GM06990 (cell line): ENCODE measurements around the gene FBL.
"Not testable (repeated sequence)": the region's sequence is repeated elsewhere in the genome, so short reads cannot be mapped to it uniquely, and the experiment has no call there.

Source experiments
- DNase-seq: peaks from one replicate; pipeline ENCODE4 v3.0.0-alpha.2; 2011; ENCODE audit not compliant: insufficient read length; ENCODE audit errors: extremely low read depth
- H3K27me3 ChIP-seq: replicated peaks from 2 replicates; pipeline ENCODE4 v1.6.0; 2011; ENCODE audit warnings: low read length; ENCODE audit not compliant: control insufficient read depth, insufficient read depth
- H3K36me3 ChIP-seq: 2 replicates; pipeline ENCODE4 v1.5.1; 2011; ENCODE audit warnings: low read length; ENCODE audit not compliant: control insufficient read depth, insufficient read depth
- H3K4me3 ChIP-seq: replicated peaks from 2 replicates; pipeline ENCODE4 v1.5.1; 2011; ENCODE audit warnings: low read depth, mild to moderate bottlenecking, control low read depth, low read length
- TF ChIP-seq, protein P1 (sequence below): IDR thresholded peaks from 2 replicates; pipeline ENCODE4 v1.5.1; 2011; ENCODE audit warnings: low read length, control low read depth, mild to moderate bottlenecking, inconsistent platforms; ENCODE audit not compliant: insufficient read depth, poor library complexity, severe bottlenecking

The FBL gene

DNA sequence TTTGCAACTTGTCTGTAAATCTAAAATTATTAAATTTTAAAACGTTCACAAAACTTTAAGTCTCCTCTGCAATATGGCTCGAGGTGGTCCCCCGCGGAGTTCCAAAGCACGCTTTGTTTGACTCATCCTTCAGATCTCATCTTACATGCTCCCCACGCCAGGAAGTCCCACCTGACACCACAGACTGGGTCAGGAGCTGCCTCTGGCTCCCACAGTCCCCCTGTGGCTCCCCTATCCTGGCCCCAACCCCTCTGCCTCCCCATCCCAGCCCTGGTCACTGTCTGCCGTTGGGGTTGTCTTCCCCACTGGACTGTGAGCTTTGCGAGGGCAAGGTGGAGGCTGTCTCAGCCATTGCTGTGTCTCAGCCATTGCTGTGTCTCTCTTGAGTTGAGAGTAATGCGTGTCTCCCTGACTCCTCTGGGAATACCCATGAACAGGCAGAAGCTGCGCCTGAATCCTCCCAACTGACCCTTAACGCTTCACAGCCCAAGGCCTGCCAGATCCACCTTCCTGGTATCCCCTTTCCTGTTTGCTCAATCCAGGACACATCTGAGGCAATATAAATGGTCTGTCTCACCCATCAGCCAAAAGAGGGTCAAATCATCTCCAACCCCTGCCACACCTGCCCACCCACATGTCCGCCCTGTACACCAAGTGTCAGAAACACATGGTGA, 28.2 kb downstream of the FBL start:
- TF ChIP-seq, protein P1, sequence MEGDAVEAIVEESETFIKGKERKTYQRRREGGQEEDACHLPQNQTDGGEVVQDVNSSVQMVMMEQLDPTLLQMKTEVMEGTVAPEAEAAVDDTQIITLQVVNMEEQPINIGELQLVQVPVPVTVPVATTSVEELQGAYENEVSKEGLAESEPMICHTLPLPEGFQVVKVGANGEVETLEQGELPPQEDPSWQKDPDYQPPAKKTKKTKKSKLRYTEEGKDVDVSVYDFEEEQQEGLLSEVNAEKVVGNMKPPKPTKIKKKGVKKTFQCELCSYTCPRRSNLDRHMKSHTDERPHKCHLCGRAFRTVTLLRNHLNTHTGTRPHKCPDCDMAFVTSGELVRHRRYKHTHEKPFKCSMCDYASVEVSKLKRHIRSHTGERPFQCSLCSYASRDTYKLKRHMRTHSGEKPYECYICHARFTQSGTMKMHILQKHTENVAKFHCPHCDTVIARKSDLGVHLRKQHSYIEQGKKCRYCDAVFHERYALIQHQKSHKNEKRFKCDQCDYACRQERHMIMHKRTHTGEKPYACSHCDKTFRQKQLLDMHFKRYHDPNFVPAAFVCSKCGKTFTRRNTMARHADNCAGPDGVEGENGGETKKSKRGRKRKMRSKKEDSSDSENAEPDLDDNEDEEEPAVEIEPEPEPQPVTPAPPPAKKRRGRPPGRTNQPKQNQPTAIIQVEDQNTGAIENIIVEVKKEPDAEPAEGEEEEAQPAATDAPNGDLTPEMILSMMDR: no peak
- H3K27me3 ChIP-seq: no peaks in the 10 kb centered on the region
- no peak for DNase-seq
- H3K4me3 ChIP-seq: no peak overlapping the region
- no peaks in the 10 kb centered on the region for H3K36me3 ChIP-seq

GRCh38 chr19:39816287-39817048, 29.7 kb downstream of the FBL start:
- TF ChIP-seq, protein P1: no peak
- no peak for DNase-seq
- Histone ChIP-seq H3K4me3 (no peak overlapping the region), H3K36me3 (no peaks in the 10 kb centered on the region), H3K27me3 (no peaks in the 10 kb centered on the region)

GRCh38 chr19:39814595-39814994, 31.6 kb downstream of the FBL start:
- no peaks in the 10 kb centered on the region for H3K36me3 ChIP-seq
- H3K4me3 ChIP-seq: no peak overlapping the region
- no peak for DNase-seq
- TF ChIP-seq, protein P1: no peak
- H3K27me3 ChIP-seq: no peaks in the 10 kb centered on the region

DNA sequence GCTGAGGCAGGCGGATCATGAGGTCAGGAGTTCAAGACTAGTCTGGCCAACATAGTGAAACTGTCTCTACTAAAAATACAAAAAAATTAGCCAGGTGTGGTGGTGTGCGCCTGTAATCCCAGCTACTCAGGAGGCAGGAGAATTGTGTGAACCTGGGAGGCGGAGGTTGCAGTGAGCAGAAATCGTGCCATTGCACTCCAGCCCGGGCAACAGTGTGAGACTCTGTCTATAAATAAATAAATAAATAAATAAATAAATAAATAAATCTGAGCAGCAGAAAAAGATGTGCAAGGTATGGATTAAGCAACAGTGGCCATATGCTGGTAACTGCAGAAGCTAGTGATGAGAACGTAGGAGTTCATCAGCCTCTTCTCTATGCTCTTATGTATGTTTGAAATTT, 32.1 kb downstream of the FBL start:
- DNase-seq, H3K4me3 ChIP-seq, H3K27me3 ChIP-seq, H3K36me3 ChIP-seq: not testable (repeated sequence)

DNA sequence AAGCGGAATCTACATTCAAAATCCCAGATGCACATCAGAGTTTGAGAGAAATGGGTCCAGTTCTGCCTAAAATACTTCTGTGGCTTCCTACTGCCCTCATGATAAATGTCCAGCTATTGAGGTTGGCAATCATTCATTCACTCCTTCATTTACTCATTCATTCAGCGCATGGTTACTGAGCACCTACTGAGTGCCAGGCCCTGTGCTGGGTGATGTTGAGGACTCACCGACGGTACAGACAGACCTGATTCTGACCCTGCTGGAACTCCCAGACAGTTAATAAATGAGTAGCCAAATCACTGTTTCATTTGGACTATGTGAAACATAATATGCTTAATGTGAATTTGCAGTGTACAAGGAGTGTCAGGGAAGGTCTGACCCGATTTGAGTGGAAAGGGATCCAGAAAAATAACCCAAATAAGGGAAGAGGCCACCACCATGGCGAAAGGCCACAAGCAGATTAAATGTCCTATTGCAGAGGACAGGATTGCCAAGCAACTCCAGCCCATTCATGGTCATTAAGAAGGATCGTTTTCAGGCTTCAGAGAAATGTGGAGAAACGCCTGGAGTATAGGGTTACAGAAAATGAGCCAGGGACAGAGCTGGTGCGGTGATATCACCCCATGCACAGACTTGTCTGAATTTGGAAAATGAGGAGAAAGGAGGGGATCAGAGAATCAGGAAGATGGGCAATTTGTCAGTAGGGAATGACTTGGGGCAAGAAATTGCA, 32.8 kb downstream of the FBL start:
- Histone ChIP-seq H3K27me3 (no peaks in the 10 kb centered on the region), H3K4me3 (no peak overlapping the region), H3K36me3 (no peaks in the 10 kb centered on the region)
- TF ChIP-seq, protein P1: no peak
- no peak for DNase-seq

DNA sequence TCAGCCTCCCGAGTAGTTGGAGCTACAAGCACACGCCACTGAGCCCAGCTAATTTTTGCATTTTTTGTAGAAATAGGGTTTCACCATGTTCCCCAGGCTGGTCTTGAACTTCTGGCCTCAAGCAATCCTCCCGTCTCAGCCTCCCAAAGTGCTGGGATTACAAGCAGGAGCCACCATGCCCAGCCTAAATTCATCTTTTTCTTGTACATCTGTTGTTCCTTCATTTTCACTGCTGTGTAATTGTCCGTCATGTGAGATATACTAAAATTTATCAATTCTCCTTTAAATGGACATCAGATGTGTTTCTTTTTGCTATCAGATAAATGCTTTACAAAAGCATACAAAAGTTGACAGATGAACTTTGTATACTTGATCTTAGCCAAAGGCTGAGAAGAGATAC, 35.1 kb downstream of the FBL start:
- no peak for DNase-seq
- TF ChIP-seq, protein P1: no peak
- Histone ChIP-seq H3K27me3 (no peaks in the 10 kb centered on the region), H3K4me3 (no peak overlapping the region), H3K36me3 (no peaks in the 10 kb centered on the region)
